GM12878 (cell line): Measurements from ENCODE around the gene ENOX1. TPM values are rescaled to one million over a fixed set of nuclear protein-coding genes. Genes with fewer than 3 reads are reported as not detected.

Experiments
- ATAC-seq: fragments of 200-7000 bp; cut with Tn5 transposase; 3 replicates; pipeline ENCODE4 v1.9.1; 2020; ENCODE audit warnings: mild to moderate bottlenecking, moderate library complexity
- BruUV-seq: library from RNA; stranded (reverse); fragments of 400-500 nt; replicated peaks from 2 replicates; lab custom pipeline; 2021; lab: Mats Ljungman, UMichigan
- CTCF ChIA-PET: fragments of 300-600 bp; sonication (Branson Sonifier 250); formaldehyde crosslinking; extraction: SDS; loops from one replicate; lab custom pipeline; 2021; ENCODE audit warnings: inconsistent platforms; lab: Yijun Ruan, JAX
- POLR2A ChIA-PET: fragments of 350-600 bp; formaldehyde crosslinking; extraction: SDS; loops from one replicate; lab custom pipeline; 2021; ENCODE audit warnings: inconsistent platforms; lab: Charles Lee
- RAD21 ChIA-PET: fragments of 300-600 bp; sonication (Branson Sonifier 250); formaldehyde crosslinking; loops from one replicate; lab custom pipeline; 2023; ENCODE audit warnings: antibody characterized with exemption; ENCODE audit not compliant: unreplicated experiment; lab: Charles Lee
- SMC1A ChIA-PET: fragments of 300-600 bp; sonication (Branson Sonifier 250); formaldehyde crosslinking; loops from one replicate; lab custom pipeline; 2023; ENCODE audit not compliant: unreplicated experiment, uncharacterized antibody; lab: Charles Lee
- DNase-seq: peaks from one replicate; pipeline ENCODE4 v3.0.0-alpha.2; 2011; ENCODE audit warnings: low read depth, low spot score
- FAIRE-seq: peaks from 3 replicates; lab custom pipeline; 2011; peaks lifted over from hg19 to GRCh38; lab: Jason Lieb, UNC
- H2AFZ ChIP-seq: 2 replicates; pipeline ENCODE4 v1.6.0; 2011; ENCODE audit warnings: low read depth, low read length, control low read depth; ENCODE audit not compliant: control insufficient read depth
- H3K27ac ChIP-seq: 2 replicates; pipeline ENCODE4 v1.5.1; 2011; ENCODE audit warnings: control low read depth; ENCODE audit not compliant: control insufficient read depth, insufficient read depth
- H3K27me3 ChIP-seq, 2 experiments: replicated peaks in 1 of 2; 2 replicates each; pipeline versions ENCODE4 v1.6.0 to v1.6.1; 2011; ENCODE audit warnings: low read length in 1 of 2; ENCODE audit not compliant: control insufficient read depth in 2 of 2, insufficient read depth in 2 of 2
- H3K36me3 ChIP-seq, 2 experiments: 2 replicates each; pipeline ENCODE4 v1.5.1; 2011; ENCODE audit warnings: low read length in 1 of 2; ENCODE audit not compliant: control insufficient read depth in 2 of 2, insufficient read depth in 2 of 2
- H3K4me1 ChIP-seq: 2 replicates; pipeline ENCODE4 v1.6.1; 2011; ENCODE audit warnings: mild to moderate bottlenecking, low read length, moderate library complexity, mixed read lengths; ENCODE audit not compliant: control insufficient read depth, insufficient read depth
- H3K4me2 ChIP-seq: 2 replicates; pipeline ENCODE4 v1.6.0; 2011; ENCODE audit warnings: control low read depth; ENCODE audit not compliant: control insufficient read depth, insufficient read depth
- H3K4me3 ChIP-seq: fragments of 200-600 bp; sonication (generic); 2 replicates; pipeline ENCODE4 v1.5.1; 2016
- H3K79me2 ChIP-seq: 2 replicates; pipeline ENCODE4 v1.6.0; 2011; ENCODE audit warnings: low read length; ENCODE audit not compliant: control insufficient read depth, insufficient read depth
- H3K9ac ChIP-seq: 2 replicates; pipeline ENCODE4 v1.8.0; 2011; ENCODE audit warnings: low read length, control low read depth, mixed read lengths; ENCODE audit not compliant: control insufficient read depth, insufficient read depth
- H3K9me3 ChIP-seq: replicated peaks from 3 replicates; pipeline ENCODE4 v1.5.1; 2011; ENCODE audit warnings: mild to moderate bottlenecking, low read length; ENCODE audit not compliant: control insufficient read depth, insufficient read depth
- H4K20me1 ChIP-seq: 2 replicates; pipeline ENCODE4 v1.6.0; 2011; ENCODE audit not compliant: control insufficient read depth, insufficient read depth
- CBX3 ChIP-seq: fragments of 200-600 bp; sonication (generic); IDR thresholded peaks from 2 replicates; pipeline ENCODE4 v1.6.1; 2016; ENCODE audit warnings: low read depth, borderline replicate concordance
- CHD4 ChIP-seq: fragments of 200-600 bp; sonication (generic); IDR thresholded peaks from 2 replicates; pipeline ENCODE4 v1.6.1; 2016; ENCODE audit warnings: mild to moderate bottlenecking
- EED ChIP-seq: sonication (generic); IDR thresholded peaks from 2 replicates; pipeline ENCODE4 v1.6.1; 2016; ENCODE audit warnings: antibody characterized with exemption, low read depth
- MTA2 ChIP-seq: fragments of 450-650 bp; IDR thresholded peaks from 2 replicates; pipeline ENCODE4 v1.6.1; 2016; ENCODE audit warnings: low read depth, mild to moderate bottlenecking, moderate library complexity
- PML ChIP-seq: IDR thresholded peaks from 2 replicates; pipeline ENCODE4 v1.6.1; 2012; ENCODE audit warnings: low read length, inconsistent platforms
- RCOR1 ChIP-seq: conservative IDR thresholded peaks from 2 replicates; pipeline ENCODE4 v1.6.1; 2012; ENCODE audit warnings: low read depth, low read length, improper control_type of control experiment
- RELA ChIP-seq: fragments of 450-650 bp; IDR thresholded peaks from 2 replicates; pipeline ENCODE4 v1.8.0; 2014; ENCODE audit warnings: borderline replicate concordance; ENCODE audit not compliant: partially characterized antibody
- SREBF1 ChIP-seq: IDR thresholded peaks from 2 replicates; pipeline ENCODE4 v1.6.1; 2012; ENCODE audit warnings: mild to moderate bottlenecking, low read length
- TBL1XR1 ChIP-seq: IDR thresholded peaks from 2 replicates; pipeline ENCODE4 v1.6.1; 2012; ENCODE audit warnings: low read depth, low read length, improper control_type of control experiment
- TCF7 ChIP-seq: IDR thresholded peaks from 2 replicates; pipeline ENCODE4 v1.6.1; 2014; ENCODE audit warnings: antibody characterized with exemption, borderline replicate concordance
- ZNF384 ChIP-seq: IDR thresholded peaks from 2 replicates; pipeline ENCODE4 v1.6.1; 2012; ENCODE audit warnings: low read depth, mild to moderate bottlenecking, low read length, improper control_type of control experiment, borderline replicate concordance
- ZNF622 ChIP-seq: fragments of 450-650 bp; IDR thresholded peaks from 2 replicates; pipeline ENCODE4 v1.6.1; 2017; ENCODE audit warnings: mild to moderate bottlenecking, inconsistent platforms
- WGBS: methylation state at CpG from one replicate; pipeline ENCODE4 v1.1.6; 2016; ENCODE audit warnings: low lambda C conversion rate; ENCODE audit not compliant: insufficient replicate concordance, insufficient coverage; ENCODE audit errors: missing lambda C conversion rate; 5-methylcytosine and 5-hydroxymethylcytosine counted together
- in situ Hi-C: fragments of 300-500 bp; cut with MboI; formaldehyde crosslinking; loops from 9 replicates; pipeline ENCODE4 v1.14.3; 2018; ENCODE audit warnings: mixed read lengths
- intact Hi-C: fragments of 100-400 bp; cut with micrococcal nuclease; formaldehyde crosslinking; loops from one replicate; pipeline ENCODE4 v1.14.2; 2022; ENCODE audit not compliant: unreplicated experiment
- polyA plus RNA-seq, 11 experiments: library from polyadenylated mRNA; depleted of rRNA in 4 of 11; unstranded in 6 of 11; stranded (reverse) in 5 of 11; fragments of >200 nt; fragmentation: Nextera tagmentation in 4 of 11; fragmentation: Illumina TruSeq in 1 of 11; extraction: Ambion mirVana in 4 of 11; extraction: Trizol in 1 of 11; gene quantifications; 1 replicate in 1 of 11; 2 replicates in 10 of 11; pipeline versions ENCODE4 v1.2.1 to v1.2.3, GENCODE V29; 2011 to 2016; ENCODE audit warnings: inconsistent platforms in 2 of 11, missing spikeins in 2 of 11, low read depth in 1 of 11
- total RNA-seq, 4 experiments: library from RNA; depleted of rRNA in 3 of 4; stranded (reverse); fragments of >200 nt in 3 of 4; fragmentation: Illumina TruSeq in 1 of 4; extraction: Trizol in 1 of 4; gene quantifications; 2 replicates each; pipeline versions ENCODE4 v1.2.1 to v1.2.3, GENCODE V29; 2013 to 2021
- TF ChIP-seq, protein P1 (sequence below): IDR thresholded peaks from 2 replicates; pipeline ENCODE4 v1.6.1; 2011; ENCODE audit warnings: borderline replicate concordance, low read depth, mild to moderate bottlenecking, moderate library complexity, mixed read lengths, low read length; ENCODE audit not compliant: insufficient read depth; ENCODE audit errors: extremely low read length
- TF ChIP-seq, protein P2 (sequence below): fragments of 450-650 bp; formaldehyde crosslinking; IDR thresholded peaks from 2 replicates; pipeline ENCODE4 v1.4.0; 2022; ENCODE audit warnings: mild to moderate bottlenecking, moderate library complexity

The ENOX1 gene
- total and polyA plus RNA-seq, 10 of the 15 experiments (the other 5 are each of a cell fraction or from before 2014, with no cell fraction given) = 0.11 to 0.26 (median 0.15) TPM

DNA sequence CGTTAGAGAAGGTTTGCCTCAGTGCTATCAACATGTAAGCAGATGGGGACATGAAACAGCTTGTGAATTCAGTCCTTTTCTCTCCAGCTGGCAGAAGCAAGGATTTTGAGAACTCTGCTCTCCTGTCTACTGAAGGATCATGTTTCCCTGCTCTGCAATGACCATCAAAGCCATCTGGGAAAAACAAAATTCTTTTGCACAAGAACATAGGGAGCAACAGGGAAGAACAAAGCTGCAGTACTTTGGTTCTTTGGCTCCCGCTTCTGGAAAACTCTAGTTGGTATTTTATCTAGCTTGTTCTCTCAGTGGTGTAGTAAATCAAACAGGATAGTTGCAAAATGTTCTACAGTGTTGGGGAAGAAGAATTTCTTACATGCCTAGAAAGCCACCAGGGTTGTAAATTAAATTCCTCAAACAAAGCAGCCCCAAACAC, 270.4 kb downstream of the ENOX1 start:
- Histone ChIP-seq H4K20me1 (no peaks in the 10 kb centered on the region), H3K9me3 (no peaks in the 10 kb centered on the region), H3K36me3 (no peaks in the 10 kb centered on the region), H2AFZ (no peak overlapping the region), H3K79me2 (no peaks in the 10 kb centered on the region), H3K27ac (no peak overlapping the region), H3K27me3 (no peaks in the 10 kb centered on the region; a peak in 1 of 4 replicates), H3K4me1 (no peaks in the 10 kb centered on the region), H3K9ac (no peak overlapping the region), H3K4me2 (no peak overlapping the region), H3K4me3 (no peak overlapping the region)
- ATAC-seq (no peak), DNase-seq (no peak), FAIRE-seq (no peak)
- CTCF ChIA-PET = no interaction called here
- intact Hi-C loops (no loop called here), in situ Hi-C loops (no loop called here)
- SMC1A ChIA-PET = no interaction called here
- WGBS = 37% methylated on average over 2 of the region's 2 CpGs
- TF ChIP-seq RCOR1 = no peak
- TF ChIP-seq CBX3 = no peak
- TF ChIP-seq EED = no peak
- TF ChIP-seq ZNF384 = no peak
- TF ChIP-seq, protein P1, sequence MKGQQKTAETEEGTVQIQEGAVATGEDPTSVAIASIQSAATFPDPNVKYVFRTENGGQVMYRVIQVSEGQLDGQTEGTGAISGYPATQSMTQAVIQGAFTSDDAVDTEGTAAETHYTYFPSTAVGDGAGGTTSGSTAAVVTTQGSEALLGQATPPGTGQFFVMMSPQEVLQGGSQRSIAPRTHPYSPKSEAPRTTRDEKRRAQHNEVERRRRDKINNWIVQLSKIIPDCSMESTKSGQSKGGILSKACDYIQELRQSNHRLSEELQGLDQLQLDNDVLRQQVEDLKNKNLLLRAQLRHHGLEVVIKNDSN = no peak
- TF ChIP-seq MTA2 = no peak
- no peak for TF ChIP-seq ZNF622
- no peak for TF ChIP-seq TCF7
- no peak for TF ChIP-seq TBL1XR1
- no peak for TF ChIP-seq PML
- no peak for TF ChIP-seq CHD4
- no peak for TF ChIP-seq SREBF1
- TF ChIP-seq, protein P2, sequence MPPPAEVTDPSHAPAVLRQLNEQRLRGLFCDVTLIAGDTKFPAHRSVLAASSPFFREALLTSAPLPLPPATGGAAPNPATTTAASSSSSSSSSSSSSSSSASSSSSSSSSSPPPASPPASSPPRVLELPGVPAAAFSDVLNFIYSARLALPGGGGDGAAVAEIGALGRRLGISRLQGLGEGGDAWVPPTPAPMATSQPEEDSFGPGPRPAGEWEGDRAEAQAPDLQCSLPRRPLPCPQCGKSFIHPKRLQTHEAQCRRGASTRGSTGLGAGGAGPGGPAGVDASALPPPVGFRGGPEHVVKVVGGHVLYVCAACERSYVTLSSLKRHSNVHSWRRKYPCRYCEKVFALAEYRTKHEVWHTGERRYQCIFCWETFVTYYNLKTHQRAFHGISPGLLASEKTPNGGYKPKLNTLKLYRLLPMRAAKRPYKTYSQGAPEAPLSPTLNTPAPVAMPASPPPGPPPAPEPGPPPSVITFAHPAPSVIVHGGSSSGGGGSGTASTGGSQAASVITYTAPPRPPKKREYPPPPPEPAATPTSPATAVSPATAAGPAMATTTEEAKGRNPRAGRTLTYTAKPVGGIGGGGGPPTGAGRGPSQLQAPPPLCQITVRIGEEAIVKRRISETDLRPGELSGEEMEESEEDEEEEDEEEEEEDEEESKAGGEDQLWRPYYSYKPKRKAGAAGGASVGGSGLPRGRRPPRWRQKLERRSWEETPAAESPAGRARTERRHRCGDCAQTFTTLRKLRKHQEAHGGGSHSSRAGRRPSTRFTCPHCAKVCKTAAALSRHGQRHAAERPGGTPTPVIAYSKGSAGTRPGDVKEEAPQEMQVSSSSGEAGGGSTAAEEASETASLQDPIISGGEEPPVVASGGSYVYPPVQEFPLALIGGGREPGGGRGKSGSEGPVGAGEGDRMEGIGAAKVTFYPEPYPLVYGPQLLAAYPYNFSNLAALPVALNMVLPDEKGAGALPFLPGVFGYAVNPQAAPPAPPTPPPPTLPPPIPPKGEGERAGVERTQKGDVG (CRISPR knock-in tag) = no peak
- no peak for TF ChIP-seq RELA
- RAD21 ChIA-PET = no interaction called here
- BruUV-seq = no TSS peak
- POLR2A ChIA-PET = no interaction called here
